ENCODE data around the gene NCS1.
"Not testable (repeated sequence)": the region's sequence is repeated elsewhere in the genome, so short reads cannot be mapped to it uniquely, and the experiment has no call there.

NCS1 gene

GRCh38 chr9:130265431-130266235 lies 93.4 kb downstream of the NCS1 start, which contains the start of gene HMCN2:
Gene HMCN2, plus strand, starts transcription at chr9:130265760. Its CDS starts 119 bp downstream, at chr9:130265879.
- DNase-seq: peak; percentile 63

GRCh38 chr9:130266236-130267098 lies 94.3 kb downstream of the NCS1 start:
- DNase-seq: peak; percentile 40

- no peak for DNase-seq
These were observed 95.7 kb downstream of the NCS1 start for GRCh38 chr9:130267930-130268329.

- DNase-seq: peak; percentile 66
These were observed 96.5 kb downstream of the NCS1 start for GRCh38 chr9:130268521-130269211.

GRCh38 chr9:130271473-130271872 lies 99.3 kb downstream of the NCS1 start:
- DNase-seq: no peak

GRCh38 chr9:130275156-130275555 lies 103.0 kb downstream of the NCS1 start:
- no peak for DNase-seq

GRCh38 chr9:130276121-130276520 lies 103.9 kb downstream of the NCS1 start:
- no peak for DNase-seq

- no peak for DNase-seq
These were observed 104.8 kb downstream of the NCS1 start for GRCh38 chr9:130276955-130277354.

GRCh38 chr9:130277525-130277924 lies 105.3 kb downstream of the NCS1 start:
- not testable (repeated sequence) for DNase-seq

- DNase-seq: peak; percentile 66
These were observed 111.5 kb downstream of the NCS1 start for GRCh38 chr9:130283539-130284248.

- DNase-seq: no peak
These were observed 112.0 kb downstream of the NCS1 start for GRCh38 chr9:130284249-130284625.

- no peak for DNase-seq
These were observed 112.5 kb downstream of the NCS1 start for GRCh38 chr9:130284690-130285089.

GRCh38 chr9:130285271-130285670 lies 113.1 kb downstream of the NCS1 start:
- DNase-seq: no peak

- no peak for DNase-seq
These were observed 114.0 kb downstream of the NCS1 start for GRCh38 chr9:130286072-130286770.

Measured in DMS53 (cell line).